Stimulated activated naive CD8-positive, alpha-beta T cell treated with anti-CD3 and anti-CD28 coated beads, Interleukin-15, Interleukin-2, amounts not matched to agents 100 U/mL and 50 U/mL, for 24 hours (primary cell): ENCODE measurements around the gene ZNF397.

ENCODE experiments used
- ATAC-seq: fragments of 150-1000 bp; cut with Tn5 transposase; one replicate; pipeline ENCODE4 v1.10.0; 2021
- DNase-seq: peaks from one replicate; pipeline ENCODE4 v3.0.0; 2021

The ZNF397 gene

DNA sequence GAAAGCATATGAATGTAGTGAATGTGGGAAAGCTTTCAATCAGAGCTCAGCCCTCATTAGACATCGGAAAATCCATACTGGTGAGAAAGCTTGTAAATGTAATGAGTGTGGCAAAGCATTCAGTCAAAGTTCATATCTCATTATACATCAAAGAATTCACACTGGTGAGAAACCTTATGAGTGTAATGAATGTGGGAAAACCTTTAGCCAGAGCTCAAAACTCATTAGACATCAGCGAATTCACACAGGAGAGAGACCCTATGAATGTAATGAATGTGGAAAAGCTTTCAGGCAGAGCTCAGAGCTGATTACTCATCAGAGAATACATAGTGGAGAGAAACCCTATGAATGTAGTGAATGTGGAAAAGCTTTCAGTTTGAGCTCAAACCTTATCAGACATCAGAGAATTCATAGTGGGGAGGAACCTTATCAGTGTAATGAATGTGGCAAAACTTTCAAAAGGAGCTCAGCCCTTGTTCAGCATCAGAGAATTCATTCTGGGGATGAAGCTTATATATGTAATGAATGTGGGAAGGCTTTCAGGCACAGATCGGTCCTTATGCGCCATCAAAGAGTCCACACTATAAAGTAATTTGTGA is 5.0 kb downstream of the ZNF397 start:
- ATAC-seq: no peak
- DNase-seq: no peak

DNA sequence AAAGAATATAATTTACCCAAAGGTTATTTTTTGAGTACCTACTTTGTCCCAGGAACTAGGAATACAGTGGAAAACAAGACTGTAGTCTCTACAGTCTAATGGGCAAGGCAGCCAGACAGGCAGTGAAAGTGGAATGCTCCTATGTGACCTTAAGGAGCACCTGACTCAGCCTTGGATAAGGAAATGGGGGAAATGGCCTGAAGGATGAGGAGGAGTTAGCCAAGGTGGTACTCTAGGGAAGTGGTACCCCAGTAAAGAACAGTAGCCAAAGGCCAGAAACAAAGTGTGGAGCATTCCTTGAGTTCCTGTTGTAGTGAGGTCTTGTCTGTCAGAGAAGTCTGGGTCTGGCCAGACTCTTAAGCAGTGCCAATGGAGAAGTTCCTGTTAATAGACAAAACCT is 6.0 kb downstream of the ZNF397 start:
- ATAC-seq (no peak), DNase-seq (no peak)

- DNase-seq (no peak), ATAC-seq (no peak)
Measured at GRCh38 chr18:35247412-35248249, 6.8 kb downstream of the ZNF397 start.

GRCh38 chr18:35248429-35248828 is 7.6 kb downstream of the ZNF397 start:
- DNase-seq: no peak
- no peak for ATAC-seq

DNA sequence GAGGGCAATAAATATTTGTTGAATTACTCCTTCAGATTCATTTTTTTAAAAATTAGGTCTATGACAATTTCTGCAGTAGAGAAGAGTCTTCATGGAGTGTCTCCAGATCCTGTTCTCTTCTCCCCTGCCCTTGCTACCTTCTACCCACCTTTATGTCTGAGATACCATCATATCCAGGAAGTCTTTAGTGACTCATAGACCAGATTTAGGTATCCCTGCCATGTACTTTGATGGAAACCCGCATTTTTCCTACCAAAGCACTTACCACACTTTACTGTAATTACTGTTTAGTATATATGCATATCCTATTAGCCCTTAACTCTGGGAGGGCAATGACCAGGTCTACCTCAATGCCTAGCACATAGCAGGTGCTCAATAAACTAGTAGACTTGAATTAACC is 11.6 kb downstream of the ZNF397 start:
- ATAC-seq: no peak
- DNase-seq: no peak

DNA sequence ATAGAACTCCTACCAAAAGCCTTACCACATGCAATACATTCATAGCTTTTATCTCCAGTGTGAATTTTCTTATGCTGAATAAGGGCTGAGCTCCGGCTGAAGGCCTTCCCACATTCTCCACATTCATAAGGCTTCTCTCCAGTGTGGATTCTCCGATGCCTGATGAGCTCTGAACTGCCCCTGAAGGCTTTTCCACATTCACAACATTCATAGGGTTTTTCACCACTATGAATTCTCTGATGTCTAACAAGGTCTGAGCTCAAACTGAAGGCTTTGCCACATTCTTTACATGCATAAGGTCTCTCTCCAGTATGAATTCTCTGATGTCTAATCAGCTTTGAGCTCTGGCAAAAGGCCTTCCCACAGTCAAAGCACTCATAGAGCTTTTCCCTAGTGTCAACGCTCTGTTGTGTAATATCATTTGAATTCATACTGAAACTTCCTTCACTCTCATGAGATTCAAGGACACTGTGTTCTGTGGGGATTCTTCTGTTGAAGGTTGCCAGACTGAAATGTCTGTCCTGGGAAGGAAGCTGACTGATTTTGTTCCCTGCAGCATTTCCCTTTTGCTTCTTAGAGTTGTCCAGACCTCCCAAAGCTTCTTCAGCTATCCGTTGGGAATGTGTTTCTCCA is 12.9 kb downstream of the ZNF397 start:
- DNase-seq (no peak), ATAC-seq (no peak)

DNA sequence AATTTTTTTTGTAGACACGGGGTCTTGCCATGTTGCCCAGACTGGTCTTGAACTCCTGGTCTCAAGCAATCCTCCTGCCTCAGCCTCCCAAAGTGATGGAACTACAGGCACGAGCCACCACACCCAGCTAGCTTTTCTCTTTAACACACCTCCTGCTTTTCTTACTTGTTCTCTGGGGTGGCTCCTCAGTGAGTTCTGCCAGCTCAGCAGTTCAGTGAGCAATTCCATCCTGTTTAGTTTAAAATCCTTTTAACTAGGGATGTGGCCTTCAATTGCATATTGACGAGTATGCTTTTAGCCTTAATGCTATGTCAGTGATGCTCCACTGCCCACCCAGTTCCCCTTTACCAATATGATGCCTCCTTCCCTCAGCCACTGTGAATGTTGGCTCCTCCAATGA is 16.1 kb downstream of the ZNF397 start:
- ATAC-seq: no peak

GRCh38 chr18:35264409-35264808 is 23.6 kb downstream of the ZNF397 start:
- ATAC-seq (no peak), DNase-seq (no peak)

More for the DNA sequence above, 16.1 kb downstream of the ZNF397 start:
- no peak for DNase-seq

DNA sequence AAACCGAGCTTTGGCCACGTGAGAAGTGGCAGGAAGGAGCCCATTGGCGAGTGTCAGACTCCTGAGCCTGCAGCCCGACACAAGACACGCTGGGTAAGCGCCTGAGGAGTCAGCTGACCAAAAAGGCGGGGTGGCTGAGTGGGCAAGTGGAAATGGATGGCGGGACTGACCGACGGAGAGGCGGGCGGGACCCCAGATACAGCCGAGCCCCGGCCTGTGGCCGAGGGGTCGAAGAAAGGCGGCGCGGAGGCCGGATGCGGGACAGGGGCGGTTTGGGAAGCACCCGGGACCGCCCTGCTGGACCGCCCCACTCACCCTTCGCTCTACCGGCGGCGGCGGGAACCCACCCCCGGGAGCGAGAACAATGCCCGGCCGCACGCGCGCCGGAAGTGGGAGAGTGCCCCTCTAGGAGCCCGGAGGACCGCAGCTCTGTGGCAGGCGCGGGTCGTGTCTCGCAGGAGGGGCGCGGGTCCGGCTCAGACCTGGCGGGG is 26.4 kb downstream of the ZNF397 start:
- peak; percentile 83 for ATAC-seq
- peak; percentile 71 for DNase-seq

- ATAC-seq: no peak
- peak; percentile 20 for DNase-seq
Measured at GRCh38 chr18:35267809-35268208, 27.0 kb downstream of the ZNF397 start.

DNA sequence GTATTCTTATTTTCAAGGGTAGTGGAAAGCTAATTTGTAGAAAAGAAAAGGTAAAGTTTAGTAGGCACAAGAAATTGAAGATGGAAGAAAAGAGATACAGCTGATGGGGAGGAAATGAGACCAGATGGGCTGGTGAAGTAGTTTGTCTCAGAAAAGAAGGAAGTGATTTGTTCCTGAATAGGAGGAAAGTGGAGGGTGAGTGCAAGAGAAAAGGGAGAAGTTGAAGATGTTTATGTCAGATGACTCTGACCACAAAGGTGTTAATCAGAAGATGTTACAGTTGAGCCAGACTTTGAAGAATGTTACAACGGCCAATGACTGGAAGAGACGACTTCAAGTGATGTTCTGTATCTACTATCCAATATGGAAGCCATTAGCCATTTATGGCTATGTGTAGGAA is 28.0 kb downstream of the ZNF397 start:
- ATAC-seq (no peak), DNase-seq (no peak)

DNA sequence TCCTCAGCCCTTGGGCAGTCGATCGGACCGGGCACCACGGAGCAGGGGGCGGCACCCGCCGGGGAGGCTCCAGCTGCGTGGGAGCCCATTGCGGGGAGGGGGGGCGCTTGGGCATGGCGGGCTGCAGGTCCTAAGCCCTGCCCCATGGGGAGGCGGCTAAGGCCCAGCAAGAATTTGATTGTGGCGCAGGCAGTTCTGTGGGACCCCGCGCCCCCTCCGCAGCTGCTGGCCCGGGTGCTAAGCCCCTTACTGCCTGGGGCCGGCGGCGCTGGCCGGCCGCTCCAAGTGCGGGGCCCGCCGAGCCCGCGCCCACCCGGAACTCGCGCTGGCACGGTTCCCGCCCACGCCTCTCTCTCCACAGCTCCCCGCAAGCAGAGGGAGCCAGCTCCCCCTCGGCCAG is 30.8 kb downstream of the ZNF397 start:
- ATAC-seq (no peak), DNase-seq (no peak)

DNA sequence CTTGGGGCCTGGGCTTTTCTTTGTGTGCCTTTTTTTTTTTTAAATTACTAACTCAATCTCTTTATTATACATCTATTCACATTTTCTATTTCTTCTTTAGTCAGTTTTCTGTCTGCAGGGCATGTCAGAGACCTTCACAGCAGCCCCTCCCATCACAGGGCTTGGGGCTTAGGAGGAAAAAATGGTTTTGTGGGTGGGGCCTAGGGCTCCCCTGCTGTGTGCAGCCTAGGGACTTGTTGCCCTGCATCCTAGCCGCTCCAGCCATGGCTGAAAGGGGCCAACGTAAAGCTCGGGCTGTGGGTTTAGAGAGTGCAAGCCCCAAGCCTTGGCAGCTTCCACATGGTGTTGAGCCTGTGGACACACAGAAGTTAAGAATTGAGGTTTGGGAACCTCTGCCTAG is 35.4 kb downstream of the ZNF397 start:
- DNase-seq (no peak), ATAC-seq (no peak)

DNA sequence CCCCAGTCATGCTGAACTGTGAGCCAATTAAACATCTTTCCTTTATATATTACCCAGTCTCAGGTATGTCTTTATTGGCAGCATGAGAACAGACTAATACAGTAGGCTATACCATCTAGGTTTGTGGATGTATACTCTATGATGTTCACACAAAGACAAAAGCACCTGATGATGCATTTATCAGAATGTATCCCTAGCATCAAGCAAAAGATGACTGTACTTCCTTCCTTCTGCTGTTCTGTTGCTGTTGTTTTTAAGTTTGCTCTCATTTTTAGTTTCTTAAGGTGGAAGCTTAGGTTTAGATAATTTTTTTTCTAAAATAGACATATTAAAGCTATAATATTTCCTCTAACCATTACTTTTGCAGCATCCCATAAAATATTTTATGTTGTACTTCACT is 36.8 kb downstream of the ZNF397 start:
- no peak for DNase-seq
- ATAC-seq: no peak

- ATAC-seq (no peak), DNase-seq (no peak)
Measured at GRCh38 chr18:35278085-35278484, 37.3 kb downstream of the ZNF397 start.

DNA sequence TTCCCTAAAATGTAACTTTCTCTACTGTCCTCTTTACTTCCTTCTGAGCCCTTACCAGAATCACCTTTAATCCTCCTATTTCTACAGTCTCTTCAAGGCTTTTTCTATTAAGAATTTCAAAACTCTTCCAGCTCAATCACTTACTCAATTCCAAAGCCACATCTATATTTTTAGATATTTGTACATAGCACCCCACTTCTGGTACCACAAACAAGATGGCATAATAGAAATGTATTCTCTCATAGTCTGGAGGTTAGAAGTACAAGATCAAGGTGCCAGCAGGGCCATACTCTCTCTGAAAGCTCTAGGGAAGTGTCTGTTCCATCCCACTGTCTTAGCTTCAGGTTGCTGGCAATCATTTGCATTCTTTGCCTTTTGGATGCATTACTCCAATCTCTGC is 38.1 kb downstream of the ZNF397 start:
- DNase-seq: no peak

DNA sequence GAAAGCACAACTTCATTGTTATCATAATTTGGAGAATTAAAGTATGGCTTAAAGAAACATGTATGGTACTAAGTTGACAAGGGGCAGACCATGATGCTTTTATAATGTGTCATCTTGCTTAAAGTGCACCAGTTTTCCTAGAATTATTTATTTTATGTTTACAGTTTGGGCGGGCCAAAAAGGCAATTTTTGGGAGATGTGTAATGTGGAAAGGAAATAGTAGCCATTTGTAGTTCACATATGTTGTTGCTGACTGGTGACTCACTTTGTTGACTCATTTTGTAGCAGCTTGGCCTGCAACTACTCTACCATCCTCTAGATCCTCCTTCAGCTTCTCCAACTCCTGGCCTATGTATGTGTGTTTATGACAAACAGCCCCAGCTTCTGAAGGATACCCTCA is 41.5 kb downstream of the ZNF397 start:
- DNase-seq (no peak), ATAC-seq (peak; percentile 77)

More for the DNA sequence above, 38.1 kb downstream of the ZNF397 start:
- ATAC-seq: no peak

DNA sequence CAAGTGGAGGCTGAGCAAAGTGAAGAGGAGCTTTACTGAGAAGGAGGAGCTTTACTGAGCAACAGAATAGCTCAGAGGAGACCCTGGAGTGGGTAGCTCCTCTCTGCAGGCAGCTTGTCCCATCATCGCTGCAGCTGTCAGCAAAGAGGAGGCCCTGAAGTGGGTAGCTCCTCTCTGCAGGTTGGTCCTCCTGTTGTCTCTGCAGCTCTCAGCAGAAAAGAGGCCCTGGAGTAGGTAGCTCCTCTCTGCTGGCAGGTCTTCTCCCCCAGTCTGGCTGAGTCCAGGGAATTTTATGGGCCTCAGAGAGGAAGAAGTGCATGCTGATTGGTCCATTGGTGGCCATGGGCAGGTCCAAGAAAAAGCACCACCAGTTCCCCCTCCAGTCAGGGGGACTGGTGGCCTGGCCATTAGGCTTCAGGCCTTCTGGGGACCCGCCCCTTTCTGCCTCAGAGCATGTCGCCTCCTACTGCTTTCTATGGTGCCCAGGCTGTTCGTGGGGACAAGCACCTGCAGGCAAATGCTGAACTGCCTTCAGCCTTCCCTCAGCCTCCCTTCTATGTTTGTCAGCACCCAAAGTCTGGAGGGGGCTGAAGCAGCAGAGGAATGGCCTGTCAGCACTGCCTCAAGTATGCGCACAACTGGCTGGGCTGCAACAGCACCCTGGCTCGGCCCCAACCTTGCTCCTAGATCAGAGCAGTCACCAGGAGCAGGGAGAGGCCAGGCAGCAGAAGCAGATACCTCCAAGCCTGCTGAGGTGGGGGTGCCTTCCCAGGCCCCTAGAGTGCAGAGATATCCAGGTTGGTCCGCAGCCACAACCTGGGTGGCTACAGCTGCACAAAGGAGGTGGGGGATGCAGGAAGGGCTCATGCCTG is 43.3 kb downstream of the ZNF397 start:
- ATAC-seq (no peak), DNase-seq (no peak)

GRCh38 chr18:35284841-35285240 is 44.0 kb downstream of the ZNF397 start:
- DNase-seq: no peak
- ATAC-seq: no peak

DNA sequence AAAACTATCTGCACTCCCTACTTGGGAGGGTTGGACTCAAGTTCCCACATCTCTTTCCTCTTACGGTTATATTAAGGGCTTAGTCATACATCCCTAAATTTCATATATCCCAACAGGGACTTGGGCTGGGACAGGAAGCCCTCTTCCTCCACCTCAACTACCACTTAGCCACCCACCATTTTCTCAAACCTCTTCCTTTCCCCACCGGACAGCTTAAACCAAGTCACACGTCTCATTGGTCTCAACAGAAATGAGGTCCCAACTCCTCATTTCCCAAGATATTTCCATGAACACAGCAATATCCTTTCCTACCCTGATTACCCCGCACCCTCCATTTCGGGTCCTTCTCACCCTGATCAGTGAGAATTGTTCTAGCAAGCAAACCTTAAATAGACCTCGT is 48.5 kb downstream of the ZNF397 start:
- ATAC-seq (no peak), DNase-seq (no peak)

- peak; percentile 41 for DNase-seq
Measured at GRCh38 chr18:35289727-35290093, 48.9 kb downstream of the ZNF397 start.

DNA sequence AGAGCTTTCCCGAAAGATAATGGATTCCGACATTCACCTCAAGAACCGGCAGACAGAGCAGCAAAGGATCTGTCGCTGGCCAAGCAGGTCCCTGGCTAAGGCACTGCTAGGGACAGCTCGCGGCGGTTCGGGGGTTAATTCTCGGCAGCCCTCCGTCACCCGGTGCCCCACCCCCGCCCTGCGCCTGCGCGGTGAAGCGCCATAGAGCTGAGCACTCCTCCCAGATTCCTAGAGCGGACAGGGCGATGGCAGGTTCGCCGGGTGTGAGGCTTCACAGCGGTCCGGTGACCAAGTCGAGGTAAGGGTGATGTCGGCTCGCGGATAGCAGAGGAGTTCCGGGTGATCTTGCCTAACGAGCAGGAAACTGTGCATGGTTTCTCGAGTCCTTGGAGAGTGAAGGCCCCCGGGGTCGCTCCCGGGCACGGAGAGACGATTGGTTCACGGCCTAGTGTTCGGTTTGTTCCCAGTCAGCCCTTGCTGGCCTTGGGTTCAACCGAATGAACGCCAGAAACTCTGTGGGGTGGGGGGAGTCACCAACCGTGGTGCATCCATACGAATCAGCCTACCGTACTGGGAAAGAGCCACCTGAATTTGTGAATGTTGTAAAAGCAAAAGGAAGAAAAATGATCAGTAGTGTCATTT is 49.4 kb downstream of the ZNF397 start, which contains the start of gene ZSCAN30:
TSS of gene ZSCAN30 (minus strand) at position 136 of the 642 bp plus-strand sequence. CDS start 25,877 bp downstream, outside the sequence.
- DNase-seq (peak; percentile 95), ATAC-seq (peak; percentile 98)

More at GRCh38 chr18:35289727-35290093, 48.9 kb downstream of the ZNF397 start:
- ATAC-seq: peak; percentile 14
